ENCODE measurements around the gene HPSE2.
A peak's percentile ranks its signal among the peaks of the same experiment; 100 is the strongest.

HPSE2 gene

DNA sequence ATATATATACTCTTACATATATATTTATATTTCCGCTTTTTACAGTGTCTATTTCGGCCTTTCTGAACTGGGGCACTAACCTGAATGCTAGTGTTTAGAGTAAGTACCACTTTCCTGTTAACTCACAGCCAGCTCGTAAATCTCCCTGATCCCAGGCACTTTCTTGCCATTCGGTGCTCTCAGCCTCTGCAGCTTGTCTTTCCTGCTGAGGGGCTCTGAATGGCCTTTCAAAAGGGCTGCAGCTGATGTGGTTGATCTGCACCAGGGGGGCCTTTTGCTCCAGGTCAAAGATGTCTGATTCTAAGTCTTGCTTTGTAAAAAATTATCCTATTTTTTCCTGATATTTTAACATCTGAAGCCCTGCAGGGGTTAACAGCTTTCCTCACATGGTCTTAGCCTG lies 763.5 kb downstream of the HPSE2 start:
- Histone ChIP-seq H3K4me1 (ENCODE audit: low read length) (peaks cover 5% of the 10 kb centered on the region), H3K79me2 (ENCODE audit: low read length) (no peaks in the 10 kb centered on the region), H3K27ac (ENCODE audit: low read length) (no peak overlapping the region), H3K36me3 (replicated peaks; ENCODE audit: low read depth, low read length) (no peaks in the 10 kb centered on the region), H3K9ac (ENCODE audit: low read length) (no peak overlapping the region), H3K27me3 (ENCODE audit: low read depth, low read length) (peaks cover 3% of the 10 kb centered on the region; the same call in 1 of the 2 replicates), H2AFZ (ENCODE audit: low read depth, low read length) (no peak overlapping the region), H3K4me2 (ENCODE audit: low read length) (no peak overlapping the region), H3K4me3 (ENCODE audit: low read length) (no peak overlapping the region), H4K20me1 (ENCODE audit: insufficient read depth, low read length) (no peaks in the 10 kb centered on the region), H3K9me3 (ENCODE audit: insufficient read depth, low read length) (no peaks in the 10 kb centered on the region)
- TF ChIP-seq, protein P1, sequence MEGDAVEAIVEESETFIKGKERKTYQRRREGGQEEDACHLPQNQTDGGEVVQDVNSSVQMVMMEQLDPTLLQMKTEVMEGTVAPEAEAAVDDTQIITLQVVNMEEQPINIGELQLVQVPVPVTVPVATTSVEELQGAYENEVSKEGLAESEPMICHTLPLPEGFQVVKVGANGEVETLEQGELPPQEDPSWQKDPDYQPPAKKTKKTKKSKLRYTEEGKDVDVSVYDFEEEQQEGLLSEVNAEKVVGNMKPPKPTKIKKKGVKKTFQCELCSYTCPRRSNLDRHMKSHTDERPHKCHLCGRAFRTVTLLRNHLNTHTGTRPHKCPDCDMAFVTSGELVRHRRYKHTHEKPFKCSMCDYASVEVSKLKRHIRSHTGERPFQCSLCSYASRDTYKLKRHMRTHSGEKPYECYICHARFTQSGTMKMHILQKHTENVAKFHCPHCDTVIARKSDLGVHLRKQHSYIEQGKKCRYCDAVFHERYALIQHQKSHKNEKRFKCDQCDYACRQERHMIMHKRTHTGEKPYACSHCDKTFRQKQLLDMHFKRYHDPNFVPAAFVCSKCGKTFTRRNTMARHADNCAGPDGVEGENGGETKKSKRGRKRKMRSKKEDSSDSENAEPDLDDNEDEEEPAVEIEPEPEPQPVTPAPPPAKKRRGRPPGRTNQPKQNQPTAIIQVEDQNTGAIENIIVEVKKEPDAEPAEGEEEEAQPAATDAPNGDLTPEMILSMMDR (IDR thresholded peaks at IDR 0.05; ENCODE audit: low read depth, low read length), result no peak
- no peak for TF ChIP-seq EZH2phosphoT487 (IDR thresholded peaks at IDR 0.05; ENCODE audit: low read depth)

DNA sequence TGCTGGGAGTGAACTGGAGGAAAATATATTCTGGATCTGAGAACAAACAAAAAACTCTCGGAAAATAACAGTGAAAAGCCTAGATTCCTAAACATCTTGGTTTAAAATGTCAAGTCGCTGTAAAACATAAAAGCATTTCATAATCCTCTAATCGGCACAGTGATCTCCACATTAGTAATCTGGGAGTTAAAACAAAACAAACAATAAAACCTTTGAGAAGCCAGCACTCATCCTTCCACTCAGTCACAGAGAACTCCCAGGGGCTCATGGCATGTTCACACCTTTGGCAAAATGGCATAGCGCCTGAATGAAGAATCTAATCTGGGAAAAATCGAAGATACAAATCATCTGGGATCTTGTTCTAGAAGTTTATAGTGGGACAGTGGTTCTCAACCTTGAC lies 764.8 kb downstream of the HPSE2 start:
- H3K4me2 ChIP-seq (ENCODE audit: low read length), result no peak overlapping the region
- no peaks in the 10 kb centered on the region for H4K20me1 ChIP-seq (ENCODE audit: insufficient read depth, low read length)
- no peak overlapping the region for H2AFZ ChIP-seq (ENCODE audit: low read depth, low read length)
- H3K79me2 ChIP-seq (ENCODE audit: low read length), result no peaks in the 10 kb centered on the region
- H3K27me3 ChIP-seq (ENCODE audit: low read depth, low read length), result peaks cover 3% of the 10 kb centered on the region; the same call in 1 of the 2 replicates
- no peaks in the 10 kb centered on the region for H3K36me3 ChIP-seq (replicated peaks; ENCODE audit: low read depth, low read length)
- no peak overlapping the region for H3K27ac ChIP-seq (ENCODE audit: low read length)
- no peak for TF ChIP-seq EZH2phosphoT487 (IDR thresholded peaks at IDR 0.05; ENCODE audit: low read depth)
- TF ChIP-seq, protein P1 (IDR thresholded peaks at IDR 0.05; ENCODE audit: low read depth, low read length), result no peak
- no peaks in the 10 kb centered on the region for H3K9me3 ChIP-seq (ENCODE audit: insufficient read depth, low read length)
- no peak overlapping the region for H3K9ac ChIP-seq (ENCODE audit: low read length)
- H3K4me3 ChIP-seq (ENCODE audit: low read length), result no peak overlapping the region
- H3K4me1 ChIP-seq (ENCODE audit: low read length), result peaks cover 6% of the 10 kb centered on the region

DNA sequence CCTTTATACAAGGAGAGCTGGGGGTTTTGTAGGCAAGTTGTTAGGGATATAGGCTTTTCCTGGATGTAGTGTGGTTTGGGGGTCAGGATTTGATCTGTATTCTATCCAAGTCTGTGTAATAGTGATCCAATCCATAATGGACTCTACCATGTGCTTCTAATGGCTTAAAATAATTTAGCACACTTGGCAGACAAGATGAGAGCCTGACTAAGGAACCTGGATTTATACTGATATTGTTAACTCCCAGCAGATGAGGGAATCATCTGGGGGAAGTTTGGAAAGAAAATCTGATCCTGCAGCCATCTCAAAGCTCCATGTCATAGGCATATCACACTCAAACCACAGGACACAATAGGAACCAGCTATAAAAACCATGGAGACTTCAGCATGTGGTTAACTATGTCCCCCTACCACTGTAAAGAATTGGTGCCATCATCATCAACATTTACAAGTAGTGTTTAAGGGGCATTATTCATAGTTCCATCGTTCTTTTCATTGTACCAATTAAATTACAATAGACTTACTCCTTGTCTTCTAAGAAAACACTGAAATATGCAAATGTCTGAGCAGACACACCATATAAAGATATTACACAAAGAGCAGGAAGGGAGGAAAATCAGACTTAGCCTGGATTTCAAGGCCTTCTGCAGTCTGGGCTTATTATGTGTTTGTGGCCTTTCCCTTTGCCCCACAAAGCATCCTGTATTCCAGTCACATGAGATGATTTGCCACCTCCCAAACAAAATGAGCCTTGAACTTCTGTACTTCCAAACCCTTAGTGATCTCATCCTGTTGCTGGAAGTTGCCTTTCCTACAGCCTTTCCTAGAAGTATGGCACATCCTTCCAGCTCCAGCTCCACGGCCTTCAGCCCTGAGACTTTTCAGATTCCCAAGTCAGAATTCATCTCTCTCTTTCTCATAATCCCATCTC lies 766.4 kb downstream of the HPSE2 start:
- Histone ChIP-seq H3K27me3 (ENCODE audit: low read depth, low read length) (peaks cover 3% of the 10 kb centered on the region; the same call in 1 of the 2 replicates), H3K4me1 (ENCODE audit: low read length) (peaks cover 6% of the 10 kb centered on the region), H3K27ac (ENCODE audit: low read length) (no peak overlapping the region), H3K36me3 (replicated peaks; ENCODE audit: low read depth, low read length) (no peaks in the 10 kb centered on the region), H3K9ac (ENCODE audit: low read length) (no peak overlapping the region), H3K4me2 (ENCODE audit: low read length) (no peak overlapping the region), H2AFZ (ENCODE audit: low read depth, low read length) (no peak overlapping the region), H3K4me3 (ENCODE audit: low read length) (no peak overlapping the region), H3K79me2 (ENCODE audit: low read length) (no peaks in the 10 kb centered on the region), H4K20me1 (ENCODE audit: insufficient read depth, low read length) (no peaks in the 10 kb centered on the region), H3K9me3 (ENCODE audit: insufficient read depth, low read length) (no peaks in the 10 kb centered on the region)
- TF ChIP-seq, protein P1 (IDR thresholded peaks at IDR 0.05; ENCODE audit: low read depth, low read length), result no peak
- no peak for TF ChIP-seq EZH2phosphoT487 (IDR thresholded peaks at IDR 0.05; ENCODE audit: low read depth)

DNA sequence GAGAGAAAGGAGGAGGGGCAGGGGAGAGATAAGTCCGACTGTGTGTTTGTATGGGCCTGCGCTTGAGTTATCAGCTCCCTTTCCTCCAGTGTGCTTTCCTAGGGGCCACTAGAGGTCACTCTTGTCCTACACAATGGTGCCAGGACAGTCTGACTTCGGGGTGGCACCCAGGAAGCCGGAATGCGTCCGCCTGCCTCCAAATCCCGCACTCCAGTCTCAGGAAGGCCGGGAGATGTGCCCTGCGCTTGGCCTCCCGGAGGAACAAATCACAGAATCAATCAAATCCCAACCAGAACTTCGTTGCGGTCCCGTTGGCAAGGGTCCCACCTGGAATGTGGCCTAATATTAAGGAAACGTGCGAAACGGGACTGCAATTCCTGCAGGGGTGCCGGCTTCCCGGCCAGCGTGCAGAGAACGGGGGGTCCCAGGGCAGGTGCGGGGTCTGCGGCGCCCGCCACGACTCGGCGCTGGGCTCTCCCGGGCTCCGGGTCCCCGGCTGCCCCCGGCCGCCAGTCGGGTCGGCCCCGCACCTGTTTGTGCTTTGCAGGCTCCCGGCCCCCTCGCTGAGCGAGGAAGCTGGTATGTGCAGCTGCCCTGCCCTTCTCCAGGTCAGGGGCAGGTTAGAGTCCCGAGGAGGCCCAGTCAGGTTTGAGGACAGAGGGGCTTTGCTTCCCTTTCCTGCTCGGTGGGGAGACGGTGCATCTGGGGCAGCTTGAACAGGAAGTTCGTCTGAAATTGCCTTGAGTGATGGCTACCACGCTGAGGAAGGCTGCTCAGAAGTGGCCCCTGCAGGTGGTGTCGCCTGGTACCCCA lies 767.9 kb downstream of the HPSE2 start:
- TF ChIP-seq, protein P1 (IDR thresholded peaks at IDR 0.05; ENCODE audit: low read depth, low read length), result peak; percentile 62
- no peak for TF ChIP-seq EZH2phosphoT487 (IDR thresholded peaks at IDR 0.05; ENCODE audit: low read depth)
- Histone ChIP-seq H3K4me1 (ENCODE audit: low read length) (peaks cover 6% of the 10 kb centered on the region), H3K9ac (ENCODE audit: low read length) (peak overlapping the region; percentile 75), H3K27ac (ENCODE audit: low read length) (no peak overlapping the region), H3K27me3 (ENCODE audit: low read depth, low read length) (no peaks in the 10 kb centered on the region; the same call in 1 of the 2 replicates), H3K9me3 (ENCODE audit: insufficient read depth, low read length) (no peaks in the 10 kb centered on the region), H3K79me2 (ENCODE audit: low read length) (no peaks in the 10 kb centered on the region), H2AFZ (ENCODE audit: low read depth, low read length) (peak overlapping the region; percentile 98), H3K36me3 (replicated peaks; ENCODE audit: low read depth, low read length) (no peaks in the 10 kb centered on the region), H4K20me1 (ENCODE audit: insufficient read depth, low read length) (no peaks in the 10 kb centered on the region), H3K4me2 (ENCODE audit: low read length) (peak overlapping the region; percentile 93), H3K4me3 (ENCODE audit: low read length) (peak overlapping the region; percentile 93)
